NCI-H1105 (cell line): ENCODE data around the gene CCT5.
A peak's percentile ranks its signal among the peaks of the same experiment; 100 is the strongest.

Experiments
- DNase-seq: peaks from one replicate; lab custom pipeline; 2025; lab: John Stamatoyannopoulos, UW

The CCT5 gene

GRCh38 chr5:10249948-10250805, at the start of gene CCT5:
Gene CCT5 (plus strand): TSS chr5:10250280. CDS start chr5:10250341, 61 bp downstream.
- peak; percentile 95 for DNase-seq

GRCh38 chr5:10201223-10201868, 48.7 kb upstream of the CCT5 start:
- no peak for DNase-seq

- DNase-seq: no peak
Observed at GRCh38 chr5:10202089-10202910, 47.8 kb upstream of the CCT5 start.

- DNase-seq: no peak
Observed at GRCh38 chr5:10209004-10209403, 41.1 kb upstream of the CCT5 start.

GRCh38 chr5:10213316-10213715, 36.8 kb upstream of the CCT5 start:
- DNase-seq: no peak

- no peak for DNase-seq
Observed at GRCh38 chr5:10214041-10214440, 36.0 kb upstream of the CCT5 start.

- no peak for DNase-seq
Observed at GRCh38 chr5:10215366-10215765, 34.7 kb upstream of the CCT5 start.

- no peak for DNase-seq
Observed at GRCh38 chr5:10216107-10216506, 34.0 kb upstream of the CCT5 start.

GRCh38 chr5:10218658-10219057, 31.4 kb upstream of the CCT5 start:
- no peak for DNase-seq

- DNase-seq: no peak
Observed at GRCh38 chr5:10219068-10219467, 31.0 kb upstream of the CCT5 start.

GRCh38 chr5:10220248-10220647, 29.8 kb upstream of the CCT5 start:
- no peak for DNase-seq

GRCh38 chr5:10222326-10222725, 27.8 kb upstream of the CCT5 start:
- no peak for DNase-seq

GRCh38 chr5:10227379-10227778, 22.7 kb upstream of the CCT5 start:
- DNase-seq: no peak

GRCh38 chr5:10228288-10228687, 21.8 kb upstream of the CCT5 start:
- no peak for DNase-seq

- DNase-seq: no peak
Observed at GRCh38 chr5:10229306-10230048, 20.6 kb upstream of the CCT5 start.

GRCh38 chr5:10232386-10232785, 17.7 kb upstream of the CCT5 start:
- DNase-seq: no peak

- no peak for DNase-seq
Observed at GRCh38 chr5:10233011-10233410, 17.1 kb upstream of the CCT5 start.

- DNase-seq: no peak
Observed at GRCh38 chr5:10233505-10233904, 16.6 kb upstream of the CCT5 start.

GRCh38 chr5:10235350-10235749, 14.7 kb upstream of the CCT5 start:
- DNase-seq: no peak

- DNase-seq: no peak
Observed at GRCh38 chr5:10243660-10244240, 6.3 kb upstream of the CCT5 start.

GRCh38 chr5:10244342-10244944, 5.6 kb upstream of the CCT5 start:
- no peak for DNase-seq
